COR-L47 (cell line): Measurements from ENCODE around the gene ESD.
"Not testable (repeated sequence)": the region's sequence is repeated elsewhere in the genome, so short reads cannot be mapped to it uniquely, and the experiment has no call there.

ENCODE experiments used
- DNase-seq: peaks from one replicate; lab custom pipeline; 2025; lab: John Stamatoyannopoulos, UW

ESD gene, protein sequence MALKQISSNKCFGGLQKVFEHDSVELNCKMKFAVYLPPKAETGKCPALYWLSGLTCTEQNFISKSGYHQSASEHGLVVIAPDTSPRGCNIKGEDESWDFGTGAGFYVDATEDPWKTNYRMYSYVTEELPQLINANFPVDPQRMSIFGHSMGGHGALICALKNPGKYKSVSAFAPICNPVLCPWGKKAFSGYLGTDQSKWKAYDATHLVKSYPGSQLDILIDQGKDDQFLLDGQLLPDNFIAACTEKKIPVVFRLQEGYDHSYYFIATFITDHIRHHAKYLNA

DNA sequence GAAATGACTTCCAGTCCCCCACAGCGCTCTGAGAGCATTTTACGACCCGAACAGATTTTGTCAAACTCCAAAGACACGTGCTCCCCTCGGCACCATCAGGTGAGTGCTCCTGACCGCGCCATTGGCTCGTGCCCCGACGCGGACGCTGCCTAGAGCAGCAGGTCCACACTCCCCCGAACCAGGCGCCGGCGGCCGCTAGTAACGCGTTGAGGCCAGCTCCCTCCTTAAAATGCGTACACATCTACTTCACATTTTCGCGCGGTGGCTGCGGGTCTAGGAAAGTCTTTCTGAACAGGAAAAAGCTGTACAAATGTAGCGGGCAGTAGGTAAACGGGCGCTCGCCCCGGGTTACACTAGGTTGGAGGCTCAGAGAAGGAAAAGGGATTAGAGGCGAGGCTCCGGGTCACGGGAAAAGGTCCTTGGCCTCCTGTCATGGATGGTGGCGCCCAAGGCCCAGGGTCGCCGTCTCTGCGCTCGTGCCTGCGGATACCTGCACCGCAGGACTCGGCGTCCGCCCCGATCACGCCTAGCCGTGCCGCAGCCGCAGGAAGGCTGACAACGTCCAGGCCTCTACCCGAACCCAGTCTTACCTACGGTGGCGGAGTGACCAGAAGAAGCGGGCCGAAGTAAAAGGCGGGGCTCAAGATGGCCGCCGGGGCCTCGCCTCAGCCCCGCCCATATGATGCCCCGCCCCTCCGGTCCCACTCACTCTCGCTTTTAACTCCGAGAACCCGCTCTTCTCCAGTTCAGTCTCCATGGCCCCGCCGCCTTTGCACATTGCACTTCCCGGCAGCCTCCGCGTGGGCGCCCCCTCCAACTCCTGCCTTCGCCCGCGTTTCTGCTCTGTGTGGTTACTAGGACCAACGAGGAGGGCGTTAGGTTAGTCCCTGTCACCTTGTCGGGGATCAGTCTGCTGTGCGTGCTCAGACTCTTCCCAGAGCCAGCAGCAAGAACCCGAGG lies at the start of gene ESD:
ESD (minus strand) TSS at position 647 of the 960 bp plus-strand sequence. CDS start 5,748 bp downstream, outside the sequence.
- peak; percentile 96 for DNase-seq

- no peak for DNase-seq
Observed at GRCh38 chr13:46846726-46847125, 49.8 kb upstream of the ESD start.

DNA sequence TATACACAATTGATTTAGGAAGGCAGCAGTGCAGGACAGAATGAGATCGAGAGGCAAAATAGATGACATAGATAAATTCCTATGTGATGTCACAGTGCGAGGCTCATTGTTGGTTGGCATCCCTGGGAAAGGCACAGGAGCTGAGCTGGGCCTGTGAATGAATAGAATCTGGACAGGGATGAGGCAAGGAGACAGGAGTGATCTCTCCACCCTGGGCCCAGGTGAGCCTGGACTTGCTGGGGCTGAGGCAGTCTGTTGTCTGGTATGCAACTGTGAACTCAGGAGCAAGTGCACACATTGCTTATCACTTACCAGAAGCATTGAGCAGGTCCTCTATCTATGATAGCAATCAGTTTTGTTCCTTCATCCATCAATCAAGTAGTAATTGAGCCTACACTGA lies 48.2 kb upstream of the ESD start:
- no peak for DNase-seq

- no peak for DNase-seq
Observed at GRCh38 chr13:46844431-46844830, 47.5 kb upstream of the ESD start.

GRCh38 chr13:46839399-46839798 lies 42.4 kb upstream of the ESD start:
- DNase-seq, result no peak

DNA sequence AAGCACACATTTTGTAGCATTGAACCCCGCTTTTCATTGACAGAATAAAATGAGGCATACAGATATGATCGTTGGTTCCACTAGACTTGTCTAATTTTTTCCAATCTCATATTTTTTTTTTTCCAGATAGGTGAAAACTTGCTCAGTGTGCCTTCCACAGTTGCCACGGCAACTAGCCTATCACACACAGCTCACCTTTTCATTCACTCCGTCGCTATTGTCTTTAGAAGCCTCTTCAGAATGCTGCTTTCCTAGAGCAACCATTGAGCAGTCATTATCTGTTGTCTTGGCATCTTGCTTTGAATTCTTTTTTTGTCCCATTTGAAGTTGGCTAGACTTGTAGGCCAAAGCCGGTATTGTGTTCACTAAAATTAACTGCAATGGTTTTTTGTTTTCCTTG lies 37.7 kb upstream of the ESD start:
- no peak for DNase-seq

DNA sequence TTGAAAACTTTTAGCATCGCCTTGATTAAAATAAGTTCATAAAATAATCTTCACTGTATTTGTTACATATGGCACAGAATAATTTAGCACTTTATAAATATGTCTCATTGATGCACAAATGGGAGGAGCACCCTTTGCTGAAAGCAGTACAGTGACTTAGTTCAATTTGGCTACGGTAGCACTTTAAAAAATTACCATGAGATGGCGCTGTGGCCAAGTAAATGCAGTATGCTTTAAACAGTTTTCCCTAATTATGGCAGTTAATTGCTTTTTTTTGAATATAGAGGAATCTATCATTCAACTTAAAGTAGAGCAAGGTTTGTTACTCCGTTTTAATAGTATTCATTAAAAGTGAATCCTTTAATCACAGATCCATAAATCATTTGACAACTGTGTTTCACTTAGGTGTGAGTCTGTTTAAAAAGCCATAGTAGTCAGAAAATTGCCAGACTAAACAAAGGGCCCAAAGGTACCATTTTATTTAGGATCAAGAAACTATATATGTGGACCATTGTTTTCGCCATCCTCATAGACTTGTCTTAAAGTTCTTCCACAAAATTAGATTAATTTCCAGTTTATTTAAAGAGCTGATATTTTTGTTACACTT lies 34.7 kb upstream of the ESD start:
- peak; percentile 43 for DNase-seq

- no peak for DNase-seq
Observed at GRCh38 chr13:46830405-46831005, 33.5 kb upstream of the ESD start.

DNA sequence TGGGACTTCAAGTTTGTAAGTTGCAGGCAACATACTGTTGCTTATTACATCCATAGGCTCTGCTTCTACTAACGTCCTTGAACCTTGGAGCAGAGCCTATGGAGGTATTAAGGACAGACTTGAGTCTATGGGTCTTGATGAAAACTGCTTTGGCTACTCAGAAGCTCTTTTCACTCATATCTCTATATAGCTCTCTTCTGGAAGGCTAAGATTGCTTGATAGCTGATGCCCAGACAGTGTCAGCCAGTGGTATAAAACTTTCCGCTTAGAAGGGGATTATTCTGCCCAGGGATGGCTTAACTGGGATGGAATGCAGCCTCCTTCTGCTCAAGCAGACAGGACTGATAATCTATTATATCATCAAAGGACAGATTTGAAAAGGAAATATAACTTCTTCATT lies 25.6 kb upstream of the ESD start:
- no peak for DNase-seq

GRCh38 chr13:46817838-46818476 lies 21.0 kb upstream of the ESD start:
- DNase-seq, result no peak

DNA sequence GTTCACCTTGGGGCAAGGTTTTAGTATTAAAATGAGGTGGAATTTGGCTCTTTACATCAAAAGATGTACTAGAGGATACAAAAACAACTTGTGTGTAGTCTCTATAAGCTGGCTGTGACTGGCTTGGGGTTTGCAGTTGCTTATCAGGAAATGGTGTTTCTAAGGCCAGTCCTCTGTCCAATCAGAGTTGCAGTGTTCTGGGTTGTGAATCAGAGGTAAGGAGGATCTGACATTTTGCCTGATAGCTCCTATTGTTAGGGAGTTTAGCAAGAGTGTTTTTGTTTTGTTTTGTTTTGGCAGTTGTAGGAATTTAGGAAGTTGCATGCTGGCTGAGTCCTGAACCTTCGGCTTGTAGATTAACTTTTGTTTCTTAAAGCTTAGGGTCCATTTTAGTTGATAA lies 20.1 kb upstream of the ESD start:
- no peak for DNase-seq

- no peak for DNase-seq
Observed at GRCh38 chr13:46816371-46816770, 19.4 kb upstream of the ESD start.

GRCh38 chr13:46812301-46812797 lies 15.4 kb upstream of the ESD start:
- DNase-seq, result no peak

- DNase-seq, result no peak
Observed at GRCh38 chr13:46810440-46810839, 13.5 kb upstream of the ESD start.

DNA sequence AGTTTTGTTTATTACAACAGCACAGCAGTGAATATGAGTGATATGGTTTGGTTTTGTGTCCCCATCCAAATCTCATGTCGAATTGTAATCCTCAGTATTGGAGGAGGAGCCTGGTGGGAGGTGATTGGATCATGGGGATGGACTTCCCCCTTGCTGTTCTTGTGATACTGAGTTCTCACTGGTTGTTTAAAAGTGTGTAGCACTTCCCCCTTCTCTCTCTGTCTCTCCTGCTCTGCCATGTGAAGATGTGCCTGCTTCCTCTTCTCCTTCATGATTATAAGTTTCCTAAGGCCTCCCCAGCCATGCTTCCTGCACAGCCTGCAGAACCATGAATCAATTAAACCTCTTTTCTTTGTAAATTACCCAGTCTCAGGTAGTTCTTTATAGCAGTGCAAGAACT lies 8.0 kb upstream of the ESD start:
- not testable (repeated sequence) for DNase-seq

DNA sequence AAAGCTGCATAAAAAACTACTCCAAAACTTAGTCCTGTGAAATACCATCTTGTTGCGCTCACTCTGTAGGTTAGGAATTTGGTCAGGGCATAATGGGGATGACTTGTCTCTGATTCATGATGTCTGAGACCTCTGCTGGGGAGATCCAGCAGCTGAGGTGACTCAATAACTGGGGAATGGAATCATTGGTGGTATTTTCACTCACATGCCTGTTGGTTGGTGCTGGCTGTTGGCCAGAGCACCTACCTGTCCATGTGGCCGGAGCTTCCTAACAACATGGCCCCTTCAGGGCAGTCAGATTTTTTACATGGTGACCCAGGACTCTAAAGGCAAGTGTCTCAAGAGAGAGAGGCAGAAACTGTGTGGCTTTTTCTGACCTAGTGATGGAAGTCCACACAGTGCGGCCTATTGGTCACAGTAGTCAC lies 7.4 kb upstream of the ESD start:
- DNase-seq, result no peak

- DNase-seq, result no peak
Observed at GRCh38 chr13:46803586-46803985, 6.6 kb upstream of the ESD start.

- DNase-seq, result no peak
Observed at GRCh38 chr13:46801858-46802257, 4.9 kb upstream of the ESD start.

- no peak for DNase-seq
Observed at GRCh38 chr13:46799139-46799538, 2.2 kb upstream of the ESD start.

GRCh38 chr13:46797501-46798237 lies 708 bp upstream of the ESD start:
- no peak for DNase-seq

DNA sequence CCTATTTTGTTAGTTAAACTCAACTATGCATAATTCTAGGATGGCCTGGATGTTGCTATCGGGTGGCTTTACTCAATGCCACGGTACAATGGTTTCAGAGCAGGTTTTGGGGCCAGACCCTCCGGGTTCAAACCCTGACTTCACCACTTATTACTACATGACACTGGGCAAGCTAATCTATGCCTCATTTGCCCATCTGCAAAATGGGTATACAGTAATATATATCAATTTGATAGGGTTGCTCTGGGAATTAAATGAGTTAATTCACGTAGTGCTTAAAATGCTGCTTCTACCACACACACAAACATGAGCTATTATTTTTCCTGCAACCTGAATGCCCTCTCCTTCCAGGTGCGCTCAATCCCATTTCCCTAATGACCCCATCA lies 839 bp downstream of the ESD start:
- DNase-seq, result no peak
